GM19099 (cell line): Measurements from ENCODE around the gene KCNC3.

Experiments
- POLR2A ChIP-seq: IDR thresholded peaks from 3 replicates; pipeline ENCODE4 v1.6.1; 2011; ENCODE audit warnings: low read depth; ENCODE audit not compliant: insufficient read length; ENCODE audit errors: extremely low read depth

The KCNC3 gene

DNA sequence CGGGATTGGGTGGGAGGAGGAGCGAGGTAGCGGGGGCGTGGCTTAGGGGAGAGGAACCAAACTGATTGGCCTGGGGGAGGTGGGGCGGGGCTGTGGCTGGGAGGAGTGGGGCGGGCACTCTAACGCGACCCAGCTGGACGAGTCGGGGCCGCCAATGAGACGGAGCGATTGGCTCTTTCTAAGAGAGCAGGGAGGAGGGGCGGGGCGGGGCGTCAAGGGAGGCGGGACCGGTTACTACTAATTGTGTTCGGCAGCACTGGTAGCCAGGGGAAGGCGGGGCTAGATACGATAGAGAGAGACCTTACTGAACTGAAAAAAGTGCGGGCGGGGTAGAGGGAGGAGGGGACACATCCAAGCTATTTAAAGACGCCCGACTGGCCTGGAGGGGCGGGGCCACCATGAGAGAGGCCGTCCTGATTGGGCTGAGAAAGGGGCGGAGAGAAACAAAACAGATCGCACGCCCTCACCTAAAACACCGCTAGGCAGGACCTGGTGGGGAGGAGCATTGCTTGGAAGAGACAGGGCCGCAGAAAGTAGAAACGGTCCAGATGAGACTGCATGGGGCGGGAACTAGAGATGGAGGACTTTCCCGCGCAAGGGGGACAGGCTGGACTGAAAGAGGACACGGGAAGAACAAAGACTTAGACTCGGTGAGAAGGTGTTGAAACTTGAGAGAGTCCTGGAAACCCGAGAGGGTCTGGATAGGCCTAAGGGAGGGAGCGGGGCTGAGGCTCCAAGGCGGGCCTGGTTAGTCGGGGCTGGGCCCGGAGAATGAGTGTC, at the start of gene KCNC3:
TSS of gene KCNC3 (minus strand) at position 232 of the 780 bp plus-strand sequence. CDS start 295 bp downstream, outside the sequence.
- TF ChIP-seq POLR2A = peak; percentile 45

DNA sequence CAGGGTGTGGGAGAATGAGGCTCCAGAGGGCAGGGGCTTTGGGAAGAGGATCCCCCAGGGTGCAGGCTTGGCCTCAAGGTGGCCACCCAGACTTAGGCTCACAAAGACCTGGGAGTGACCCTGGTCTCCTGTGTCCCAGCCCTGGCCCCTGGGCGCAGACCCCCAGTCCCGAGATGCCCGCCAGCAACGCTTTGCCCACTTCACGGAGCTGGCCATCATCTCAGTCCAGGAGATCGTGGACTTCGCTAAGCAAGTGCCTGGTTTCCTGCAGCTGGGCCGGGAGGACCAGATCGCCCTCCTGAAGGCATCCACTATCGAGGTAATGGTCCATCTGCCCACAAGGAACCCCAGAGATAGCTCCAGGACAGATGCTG, 49.7 kb upstream of the KCNC3 start:
- TF ChIP-seq POLR2A = no peak

- no peak for TF ChIP-seq POLR2A
These were observed 49.1 kb upstream of the KCNC3 start for GRCh38 chr19:50378169-50378862.

DNA sequence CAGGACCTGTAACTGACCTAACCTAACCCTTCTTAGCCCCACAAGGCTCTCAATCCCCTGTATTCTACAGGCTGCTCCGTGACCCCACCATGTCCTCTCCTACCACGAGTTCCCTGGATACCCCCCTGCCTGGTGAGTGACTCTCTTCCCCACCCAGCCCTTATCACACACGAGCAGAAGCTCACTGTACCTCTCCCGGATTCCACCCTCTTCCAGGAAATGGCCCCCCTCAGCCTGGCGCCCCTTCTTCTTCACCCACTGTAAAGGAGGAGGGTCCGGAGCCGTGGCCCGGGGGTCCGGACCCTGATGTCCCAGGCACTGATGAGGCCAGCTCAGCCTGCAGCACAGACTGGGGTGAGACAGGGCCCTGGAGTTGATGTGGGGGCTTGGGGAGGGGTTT, 48.3 kb upstream of the KCNC3 start:
- TF ChIP-seq POLR2A = no peak

- TF ChIP-seq POLR2A = no peak
These were observed 47.9 kb upstream of the KCNC3 start for GRCh38 chr19:50377051-50377461.

DNA sequence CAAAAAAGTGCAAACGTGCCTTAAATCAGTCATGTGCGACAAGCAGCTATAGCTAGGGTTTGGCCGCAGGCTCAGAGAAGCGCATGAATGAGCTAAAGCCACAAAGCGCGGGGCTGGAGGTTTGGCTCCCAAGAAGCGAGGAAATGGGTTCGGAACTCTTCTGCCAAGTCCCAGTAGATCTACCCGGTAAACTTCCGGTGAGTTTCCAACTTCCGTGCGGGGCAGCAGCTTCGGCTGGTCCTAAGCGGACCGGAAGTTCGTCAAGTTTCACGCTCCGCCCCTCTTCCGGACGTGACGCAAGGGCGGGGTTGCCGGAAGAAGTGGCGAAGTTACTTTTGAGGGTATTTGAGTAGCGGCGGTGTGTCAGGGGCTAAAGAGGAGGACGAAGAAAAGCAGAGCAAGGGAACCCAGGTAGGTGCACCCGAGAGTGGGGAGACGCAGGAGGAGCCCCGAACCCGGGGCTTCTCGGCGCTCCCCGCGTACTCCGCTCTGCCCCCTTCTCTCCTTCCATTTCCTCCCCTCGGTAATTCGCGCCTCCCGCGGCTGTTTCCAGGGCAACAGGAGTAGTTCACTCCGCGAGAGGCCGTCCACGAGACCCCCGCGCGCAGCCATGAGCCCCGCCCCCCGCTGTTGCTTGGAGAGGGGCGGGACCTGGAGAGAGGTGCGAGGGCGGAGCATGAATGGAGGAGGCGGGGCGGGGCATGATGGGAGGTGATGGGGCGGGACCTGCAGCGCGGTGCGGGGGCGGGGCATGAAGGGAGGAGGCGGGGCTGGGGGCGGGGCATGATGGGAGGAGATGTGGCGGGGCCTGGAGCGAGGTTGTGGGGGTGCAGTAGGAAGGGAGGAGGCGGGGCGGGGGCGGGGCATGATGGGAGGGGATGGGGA, 47.2 kb upstream of the KCNC3 start, which contains the start of gene NR1H2:
TSS of gene NR1H2 (plus strand) at position 292 of the 885 bp plus-strand sequence. CDS start 1,149 bp downstream, outside the sequence.
- TF ChIP-seq POLR2A = peak; percentile 75

GRCh38 chr19:50371914-50372475, 42.8 kb upstream of the KCNC3 start:
- no peak for TF ChIP-seq POLR2A

- peak; percentile 73 for TF ChIP-seq POLR2A
These were observed 39.7 kb upstream of the KCNC3 start for GRCh38 chr19:50368649-50369570.

DNA sequence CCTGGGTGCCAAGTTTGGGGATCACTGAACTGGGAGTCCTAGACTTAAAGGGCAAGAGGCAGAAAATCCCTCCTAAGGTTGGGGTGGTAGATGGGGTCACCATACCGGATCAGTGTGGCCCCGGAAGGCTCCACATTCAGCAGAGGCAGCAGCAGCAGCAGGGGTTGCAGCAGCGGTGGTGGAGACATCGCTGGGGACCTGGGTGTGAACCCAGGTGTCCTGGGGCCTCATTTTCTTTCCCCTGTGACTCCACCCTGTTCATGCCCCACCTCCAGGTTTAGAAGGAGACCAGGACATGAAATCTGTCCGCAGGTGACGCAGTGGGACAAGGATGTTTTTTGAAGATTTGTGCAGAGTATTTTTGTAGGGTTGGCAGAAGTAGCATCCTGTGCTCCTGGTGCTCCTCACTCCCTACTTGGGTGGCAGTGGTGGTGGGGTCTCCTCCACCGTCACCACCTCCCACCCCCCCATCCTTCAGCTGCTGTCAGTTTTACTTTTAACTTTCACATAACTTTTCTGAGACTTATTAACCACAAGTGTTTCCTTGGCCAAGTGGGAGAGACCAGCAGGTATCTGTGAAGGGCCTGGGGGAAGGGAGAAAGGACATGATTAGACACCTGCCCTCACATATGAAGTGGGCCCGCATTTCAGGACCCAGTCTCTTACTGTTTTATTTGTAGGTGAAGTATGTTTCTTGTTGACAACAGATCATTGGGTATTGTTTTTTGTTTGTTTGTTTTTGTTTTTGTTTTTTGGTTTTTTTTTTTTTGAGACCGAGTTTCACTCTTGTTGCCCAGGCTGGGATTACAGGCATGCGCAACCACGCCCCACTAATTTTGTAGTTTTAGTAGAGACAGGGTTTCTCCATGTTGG, 36.5 kb upstream of the KCNC3 start, which contains the start of gene NAPSA:
TSS of gene NAPSA (minus strand) at position 206 of the 873 bp plus-strand sequence. CDS start at position 188, 18 bp downstream.
- no peak for TF ChIP-seq POLR2A

DNA sequence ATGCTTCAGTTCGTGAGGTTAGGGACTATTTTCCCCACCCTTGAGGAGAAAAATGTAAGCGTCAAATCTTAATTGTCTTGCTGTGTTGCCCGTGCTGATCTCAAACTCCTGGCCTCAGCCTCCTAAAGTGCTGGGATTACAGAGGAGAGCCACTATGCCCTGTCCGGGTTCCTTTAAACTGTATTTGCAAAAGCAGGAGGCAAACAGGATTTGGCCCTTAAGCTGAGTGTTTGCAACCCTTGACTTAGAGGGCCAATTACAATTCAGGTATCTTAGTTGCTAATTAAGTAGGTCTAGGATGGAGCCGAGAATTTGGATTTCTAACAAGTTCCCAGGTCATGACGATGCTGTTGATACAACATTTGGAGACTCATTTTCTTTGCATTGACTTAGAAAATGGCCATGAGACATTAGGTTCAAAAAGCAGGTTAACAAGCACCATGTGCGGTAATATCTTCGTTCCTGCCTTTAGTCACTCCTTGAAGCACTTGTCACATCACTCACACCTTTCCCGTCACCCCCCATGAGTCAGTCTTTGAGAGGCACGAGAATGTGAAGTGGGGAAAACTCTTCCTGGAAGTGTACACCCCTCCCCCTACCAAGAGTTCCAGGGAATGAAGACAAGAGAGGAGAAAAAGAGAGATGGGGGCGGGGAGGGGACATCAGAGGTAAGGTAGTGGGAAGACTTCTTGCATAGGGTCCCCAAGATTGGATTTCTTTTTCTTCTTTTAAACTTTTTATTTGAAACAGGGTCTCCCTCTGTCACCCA, 33.7 kb upstream of the KCNC3 start:
- TF ChIP-seq POLR2A = no peak

DNA sequence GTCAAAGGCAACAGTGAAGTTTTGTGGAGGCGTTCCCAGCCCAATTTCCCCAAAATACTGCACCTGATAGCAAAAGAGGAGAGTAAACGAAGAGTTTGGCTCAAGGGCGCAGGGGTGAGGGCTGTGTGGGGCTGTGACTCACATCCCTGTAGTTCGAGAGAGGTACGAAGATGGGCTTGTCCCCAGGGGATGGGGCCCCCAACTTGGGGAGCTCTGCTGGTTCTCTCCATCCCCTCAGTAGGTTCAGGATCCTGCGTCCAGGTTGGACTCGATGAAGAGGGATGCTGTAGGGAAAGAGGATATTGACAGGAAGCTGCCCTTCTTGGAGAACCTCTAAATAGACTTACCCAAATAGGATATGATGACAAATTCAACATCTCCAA, 32.8 kb upstream of the KCNC3 start:
- no peak for TF ChIP-seq POLR2A
